ENCODE measurements around the gene CKMT1B. TPM values are rescaled to one million over a fixed set of nuclear protein-coding genes. Genes with fewer than 3 reads are reported as not detected.
"Not testable (repeated sequence)": the region's sequence is repeated elsewhere in the genome, so short reads cannot be mapped to it uniquely, and the experiment has no call there.

The CKMT1B gene
- total RNA-seq (2021): 31.0 and 36.7 TPM in 2 replicates
- long read RNA-seq, transcript CKMT1B-207 (9 exons, 1,747 nt): major isoform, 239 of 282 reads
- long read RNA-seq, transcript CKMT1B-201 (10 exons, 1,779 nt): minor isoform, 10 of 282 reads
- long read RNA-seq, partial matches to known transcripts: 10 of 282 reads
- long read RNA-seq, other reads (novel, unspliced or antisense): 23 of 282 reads

GRCh38 chr15:43593328-43594190 lies at the start of gene CKMT1B:
TSS of gene CKMT1B (plus strand) at chr15:43594027. CDS start at chr15:43594219, 192 bp downstream.
- H3K36me3 Mint-ChIP-seq (ENCODE audit: insufficient read depth in 1 of 3, low read depth in 3 of 3): peaks cover 4 to 12% (median 12%) of the 10 kb centered on the region in 3 experiments; a peak in 5 of 7 replicates
- WGBS (ENCODE audit: extremely low coverage, insufficient read length, low lambda C conversion rate): no CpG with 5 or more reads among the region's 43 CpGs
- not testable (repeated sequence) for H3K27me3 ChIP-seq (ENCODE audit: insufficient read depth, low read length); H2AFZ ChIP-seq (ENCODE audit: low read length); H4K8ac ChIP-seq (replicated peaks; ENCODE audit: insufficient read length, low read depth, low read length); H3K27ac Mint-ChIP-seq; H3T11ph ChIP-seq (ENCODE audit: low read length); H3K4ac ChIP-seq (ENCODE audit: low read depth, low read length); H4K91ac ChIP-seq (ENCODE audit: insufficient read length, low read depth, low read length); H3K4me1 ChIP-seq (ENCODE audit: insufficient read depth, low read length); H2BK15ac ChIP-seq (ENCODE audit: low read depth, low read length); H4K5ac ChIP-seq (ENCODE audit: insufficient read length, low read depth, low read length); H3K27me3 Mint-ChIP-seq (ENCODE audit: low read depth); H2BK20ac ChIP-seq (ENCODE audit: low read depth, low read length, poor library complexity, severe bottlenecking); DNase-seq; H3K18ac ChIP-seq (ENCODE audit: insufficient read length, low read depth, low read length); H3K4me2 ChIP-seq (ENCODE audit: insufficient read depth, insufficient read length, low read length); H3K23ac ChIP-seq (ENCODE audit: insufficient read length, low read depth, low read length); H3K23me2 ChIP-seq (ENCODE audit: insufficient read length, low read depth, low read length, poor library complexity, severe bottlenecking); H3K9me3 ChIP-seq (ENCODE audit: control insufficient read depth, low read depth, low read length); H3K9ac ChIP-seq (ENCODE audit: extremely low read depth, insufficient read length, low read length); H3K4me1 Mint-ChIP-seq; H3K9me3 Mint-ChIP-seq; H3K56ac ChIP-seq (ENCODE audit: insufficient read length, low read depth, low read length); H2BK120ac ChIP-seq (ENCODE audit: low read depth, low read length, poor library complexity, severe bottlenecking); H3K4me3 Mint-ChIP-seq; H2BK5ac ChIP-seq (ENCODE audit: insufficient read length, low read length); H4K20me1 ChIP-seq (ENCODE audit: control insufficient read depth, insufficient read depth, insufficient read length); H2AK5ac ChIP-seq (ENCODE audit: insufficient read length, low read length); H3K79me2 ChIP-seq (ENCODE audit: insufficient read depth, low read length); H3K27ac ChIP-seq (ENCODE audit: insufficient read length, low read depth, low read length); H3K79me1 ChIP-seq (ENCODE audit: insufficient read depth, low read depth, low read length, poor library complexity, severe bottlenecking); H2BK12ac ChIP-seq (ENCODE audit: insufficient read length, low read depth, low read length); H3K14ac ChIP-seq (ENCODE audit: insufficient read depth, low read length)
